ENCODE data around the gene DNAJC6.

DNAJC6 gene

DNA sequence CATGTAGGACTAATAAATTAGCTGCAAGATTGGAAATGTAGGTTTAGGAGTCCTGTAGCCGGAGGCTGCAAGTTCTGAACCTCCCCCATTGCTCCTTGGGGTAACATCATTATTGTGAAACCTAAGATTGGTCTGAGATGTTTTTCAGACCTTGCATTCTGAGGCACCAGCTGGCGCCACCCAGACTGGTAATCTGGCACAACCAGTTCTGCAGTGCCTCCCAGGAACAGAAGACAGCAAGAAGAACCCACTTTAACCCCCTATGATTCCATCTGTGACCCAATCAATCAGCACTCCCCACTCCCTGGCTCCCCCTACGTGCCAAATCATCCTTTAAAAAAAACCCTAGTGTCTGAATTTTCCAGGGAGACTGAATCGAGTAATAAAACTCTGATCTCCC lies 11.6 kb upstream of the DNAJC6 start:
- DNase-seq: no peak

DNA sequence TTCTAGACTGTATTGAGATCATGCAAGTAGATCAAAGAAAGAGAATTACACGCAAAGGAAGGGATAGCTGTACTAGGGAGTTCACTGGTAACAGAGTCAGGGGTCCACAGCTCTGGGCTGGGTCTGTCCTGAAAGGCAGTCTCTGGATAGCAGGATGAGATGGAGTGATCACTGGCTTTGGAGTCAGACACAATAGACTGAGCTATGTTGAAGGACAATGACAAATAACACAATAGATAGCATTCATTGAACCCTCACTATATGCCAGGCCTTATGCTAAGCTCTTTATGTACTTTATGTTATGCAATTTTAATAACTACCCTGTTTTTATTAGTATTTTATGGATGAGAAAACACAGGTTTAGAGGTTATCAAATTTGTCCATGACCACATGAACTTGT lies 10.0 kb upstream of the DNAJC6 start:
- peak; percentile 28 for DNase-seq

DNA sequence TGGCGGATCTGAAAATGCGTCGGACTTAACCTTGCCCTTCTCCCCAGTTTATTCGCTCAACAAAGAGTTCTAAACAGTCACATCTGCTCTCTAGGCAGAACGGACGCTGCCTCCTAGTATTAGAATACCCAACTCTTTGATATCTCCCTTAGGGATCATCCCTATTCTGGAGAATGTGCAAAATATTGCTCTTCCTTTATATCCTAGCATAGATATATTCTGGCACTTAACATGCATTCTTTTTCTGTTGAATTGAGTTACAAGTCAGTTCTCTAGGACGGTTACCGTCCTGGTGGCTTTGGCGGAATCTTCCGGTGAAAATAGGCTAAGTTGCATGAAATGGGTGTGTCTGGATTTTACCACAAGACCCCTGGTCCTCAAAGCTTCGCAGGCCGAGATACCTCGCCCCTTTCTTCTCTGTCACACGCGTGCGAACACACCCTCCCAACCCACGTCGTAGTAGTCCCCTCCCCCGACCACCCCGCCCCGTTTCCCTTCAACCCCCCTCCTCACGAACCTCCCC lies 501 bp upstream of the DNAJC6 start:
- no peak for DNase-seq

DNA sequence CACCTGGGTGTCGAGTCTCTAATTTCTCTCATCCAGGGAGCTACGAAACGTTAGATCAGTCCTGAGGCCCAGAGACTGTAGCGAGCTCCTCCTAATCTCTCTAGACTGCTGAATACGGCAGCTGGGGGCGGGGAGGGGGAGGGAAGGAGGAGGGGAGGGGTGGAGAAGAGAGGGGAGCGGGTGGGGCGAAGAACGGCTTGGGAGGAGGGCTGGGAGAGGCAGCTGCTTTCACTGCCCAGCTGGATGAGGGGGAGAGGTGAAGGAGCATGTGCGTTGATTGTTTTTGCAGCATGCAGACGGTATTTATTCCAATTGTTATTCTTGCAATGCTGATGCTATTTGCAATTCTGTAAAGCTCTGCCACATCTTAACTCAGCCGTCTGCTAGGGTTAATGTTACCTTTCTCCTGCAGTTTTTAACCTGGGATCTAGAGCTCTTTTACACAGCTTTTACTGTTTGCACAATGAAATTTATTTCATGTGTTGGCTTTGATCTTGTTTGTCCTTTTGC lies 790 bp downstream of the DNAJC6 start:
- DNase-seq: peak; percentile 74

DNA sequence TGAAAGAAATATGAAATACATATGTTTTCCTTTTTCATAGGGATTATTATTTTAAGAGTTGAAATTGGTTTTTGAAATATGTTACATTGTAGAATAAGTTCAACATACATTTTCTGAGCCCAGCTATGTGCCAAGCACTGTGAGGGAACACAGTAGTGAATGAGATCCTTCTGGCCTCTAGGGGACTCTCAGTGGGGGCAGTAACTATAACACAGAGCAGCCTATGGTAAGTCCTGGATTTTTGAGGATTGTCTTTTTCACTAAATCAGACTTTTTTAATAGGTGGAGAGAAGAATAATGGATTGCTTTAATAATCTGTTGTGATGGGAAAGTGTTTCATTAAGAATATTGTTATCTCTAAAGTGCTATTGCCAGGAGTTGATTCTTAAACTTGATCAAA lies 2.4 kb downstream of the DNAJC6 start:
- DNase-seq: no peak

DNA sequence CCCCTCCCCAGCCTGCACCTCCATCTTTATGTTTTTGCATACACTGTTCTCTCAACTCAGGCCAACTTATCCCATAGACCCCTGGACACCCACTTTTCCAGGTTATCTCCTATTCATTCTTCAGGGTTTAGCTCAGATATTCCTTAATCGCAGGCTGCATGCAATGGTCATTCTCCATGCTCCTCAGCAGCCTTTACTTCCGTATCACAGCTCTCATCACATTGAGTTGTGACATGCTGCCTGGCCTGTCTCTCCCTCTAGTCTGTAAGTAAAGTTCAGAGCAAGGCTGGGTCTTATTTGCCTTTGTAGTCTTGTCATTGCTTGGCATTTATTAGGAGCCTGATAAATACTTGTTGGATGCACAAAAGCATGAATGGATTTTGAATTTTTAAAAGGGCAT lies 6.9 kb downstream of the DNAJC6 start:
- no peak for DNase-seq

DNA sequence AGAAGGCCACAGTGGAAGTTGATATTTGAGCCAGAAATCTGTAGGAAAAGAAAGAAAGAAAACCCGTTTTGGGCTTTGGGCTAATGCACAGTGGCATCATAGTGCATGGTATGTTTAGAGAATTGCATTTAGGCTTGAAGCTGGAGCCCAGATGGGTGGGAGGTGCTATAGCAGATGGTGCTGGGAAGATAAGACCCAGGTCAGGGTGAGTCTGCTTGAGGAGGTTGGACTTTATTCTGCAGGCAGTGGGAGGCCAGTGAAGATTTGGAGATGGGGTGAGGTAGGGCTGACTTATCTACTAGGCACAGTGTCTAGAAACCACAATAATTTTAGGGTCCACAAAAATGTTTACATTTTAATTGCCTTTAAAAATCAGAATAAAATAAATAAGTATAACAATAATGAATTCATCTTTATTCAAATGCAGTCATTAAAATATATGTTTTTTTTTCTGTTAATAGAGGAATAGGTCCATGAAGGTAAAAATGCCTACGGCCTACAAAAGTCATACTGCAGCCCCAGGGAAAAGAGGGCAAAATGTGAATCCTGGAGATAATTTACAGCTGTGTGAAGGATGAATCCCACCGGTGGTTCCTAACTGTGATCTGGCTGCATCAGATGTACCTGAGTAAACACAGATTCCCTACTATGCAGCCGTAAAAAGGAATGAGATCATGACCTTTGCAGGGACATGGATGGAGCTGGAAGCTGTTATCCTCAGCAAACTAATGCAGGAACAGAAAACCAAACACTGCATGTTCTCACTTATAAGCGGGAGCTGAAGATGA lies 8.7 kb downstream of the DNAJC6 start:
- no peak for DNase-seq

DNA sequence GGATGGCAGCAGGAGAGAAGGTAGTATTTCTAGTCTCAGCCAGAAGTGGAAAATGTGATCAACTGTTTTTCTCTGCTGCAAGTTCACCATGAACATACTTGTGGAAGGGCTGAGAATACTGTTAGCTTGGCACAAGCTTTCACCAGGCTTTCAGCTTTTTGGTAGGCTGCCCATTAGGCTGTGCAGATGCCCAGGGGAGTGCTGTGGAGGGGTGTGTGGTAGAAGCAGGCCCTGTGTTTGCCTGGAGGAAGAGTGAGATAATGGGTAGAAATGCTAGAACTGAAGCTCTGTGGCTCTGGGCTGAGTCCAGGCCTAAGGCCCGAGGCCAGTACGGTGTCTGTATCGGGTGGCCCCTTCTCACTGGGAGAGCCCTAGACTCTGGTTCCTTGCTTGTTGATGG lies 9.8 kb downstream of the DNAJC6 start:
- DNase-seq: peak; percentile 63

DNA sequence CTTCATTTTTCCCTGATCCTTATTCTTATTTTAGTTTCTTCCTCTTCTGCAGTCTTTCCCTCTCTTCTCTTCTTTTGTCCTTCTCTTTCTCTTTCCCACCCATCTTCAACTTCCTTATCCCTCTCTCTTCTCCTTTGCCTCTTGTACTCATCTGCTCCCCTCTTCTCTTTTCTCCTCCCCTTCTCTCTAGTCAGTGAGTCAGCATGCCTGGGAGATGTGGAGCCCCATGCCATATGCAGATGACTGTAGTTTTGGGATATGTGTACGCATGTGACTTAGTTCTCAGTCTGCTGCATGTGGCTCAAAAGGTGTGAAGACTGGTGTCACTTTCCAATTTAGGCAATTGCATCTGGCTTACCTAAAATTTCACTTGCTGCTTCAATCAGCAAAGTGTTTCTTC lies 10.4 kb downstream of the DNAJC6 start:
- DNase-seq: no peak

DNA sequence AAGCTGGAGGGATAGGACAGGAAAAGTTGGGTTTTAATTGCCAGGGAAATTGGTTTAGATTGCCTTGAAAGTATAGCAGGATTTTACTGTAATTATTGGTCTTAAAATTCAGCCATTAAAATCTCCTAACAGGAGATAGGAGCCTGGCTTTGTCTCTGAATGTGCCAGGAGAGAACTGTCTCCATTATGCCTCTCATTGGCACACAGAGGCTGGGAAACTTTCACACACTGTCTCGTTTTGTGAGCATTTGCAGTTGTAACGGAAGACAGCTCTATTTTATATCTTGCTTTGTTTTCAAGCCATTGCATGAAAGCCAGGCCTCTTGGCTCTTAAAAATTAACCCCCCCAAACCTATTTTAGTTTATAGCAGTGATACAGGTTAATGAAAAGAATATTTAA lies 12.5 kb downstream of the DNAJC6 start:
- peak; percentile 67 for DNase-seq

DNA sequence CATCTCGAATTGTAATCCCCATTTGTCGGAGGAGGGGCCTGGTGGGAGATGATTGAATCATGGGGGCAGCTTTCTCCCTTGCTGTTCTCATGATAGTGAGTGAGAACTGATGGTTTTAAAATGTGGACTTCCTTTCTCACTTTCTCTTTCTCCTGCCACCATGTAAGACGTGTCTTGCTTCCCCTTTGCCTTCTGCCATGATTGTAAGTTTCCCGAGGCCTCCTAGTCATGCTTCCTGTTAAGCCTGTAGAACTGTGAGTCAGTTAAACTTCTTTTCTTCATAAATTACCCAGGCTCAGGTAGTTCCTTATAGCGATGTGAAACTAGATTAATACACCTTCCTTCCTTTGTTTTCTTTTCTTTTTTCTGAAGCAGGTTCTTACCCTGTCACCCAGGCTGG lies 13.9 kb downstream of the DNAJC6 start:
- no peak for DNase-seq

DNA sequence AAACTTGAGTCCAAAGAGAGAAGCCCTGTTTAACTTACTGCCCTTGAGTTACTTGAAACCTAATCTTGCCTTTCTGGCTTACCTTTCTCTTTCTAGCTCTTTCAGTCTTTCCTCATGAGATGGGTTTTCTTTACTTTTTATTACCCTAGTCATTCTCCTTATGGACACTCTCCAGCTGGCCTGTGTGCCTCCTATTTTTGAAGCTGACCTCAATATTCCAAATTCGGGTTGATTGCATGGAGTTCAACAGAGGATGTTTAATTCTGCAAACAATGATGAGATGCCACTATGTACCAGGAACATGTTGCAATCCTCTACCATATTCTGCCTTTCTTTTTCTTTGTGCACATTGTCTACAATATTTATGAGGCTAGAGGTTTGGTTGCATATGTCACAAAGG lies 20.7 kb downstream of the DNAJC6 start:
- no peak for DNase-seq

DNA sequence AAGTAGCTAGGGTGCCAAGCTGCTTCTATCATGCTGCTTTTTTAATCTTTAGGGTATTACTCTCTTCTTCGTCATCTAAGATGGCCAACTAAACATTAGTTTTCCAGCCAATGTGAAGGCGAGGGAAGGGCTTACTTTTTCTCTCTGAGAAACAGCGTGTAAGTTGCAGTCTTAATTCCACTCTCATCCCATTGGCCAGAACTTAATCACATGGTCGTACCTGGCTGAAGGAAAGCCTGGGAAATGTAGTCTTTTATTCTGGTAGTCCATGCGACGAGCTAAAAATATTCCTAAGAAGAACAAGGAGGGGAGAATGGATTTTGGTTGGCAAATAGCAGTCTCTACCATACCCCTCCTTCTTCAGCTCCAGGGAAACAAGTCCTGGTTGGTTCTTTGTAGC lies 21.5 kb downstream of the DNAJC6 start:
- no peak for DNase-seq

DNA sequence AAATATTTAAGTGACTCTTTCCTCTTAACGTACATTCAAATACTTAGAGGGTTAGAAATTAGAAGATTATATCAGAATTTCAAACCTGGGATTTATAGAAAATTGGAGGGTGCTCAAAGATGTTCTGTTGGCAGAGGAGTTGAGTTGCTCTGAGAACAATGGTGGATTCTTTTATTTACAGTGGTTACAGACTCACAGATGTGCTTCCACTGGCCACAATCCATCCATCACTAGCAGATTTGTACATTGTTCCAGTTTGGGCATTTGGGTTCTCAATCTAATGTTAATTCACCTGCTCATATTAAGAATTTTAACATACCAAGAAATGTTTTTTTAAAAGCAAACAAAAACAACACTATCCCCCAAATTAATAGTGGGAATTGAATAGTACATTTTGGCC lies 23.5 kb downstream of the DNAJC6 start:
- peak; percentile 64 for DNase-seq

DNA sequence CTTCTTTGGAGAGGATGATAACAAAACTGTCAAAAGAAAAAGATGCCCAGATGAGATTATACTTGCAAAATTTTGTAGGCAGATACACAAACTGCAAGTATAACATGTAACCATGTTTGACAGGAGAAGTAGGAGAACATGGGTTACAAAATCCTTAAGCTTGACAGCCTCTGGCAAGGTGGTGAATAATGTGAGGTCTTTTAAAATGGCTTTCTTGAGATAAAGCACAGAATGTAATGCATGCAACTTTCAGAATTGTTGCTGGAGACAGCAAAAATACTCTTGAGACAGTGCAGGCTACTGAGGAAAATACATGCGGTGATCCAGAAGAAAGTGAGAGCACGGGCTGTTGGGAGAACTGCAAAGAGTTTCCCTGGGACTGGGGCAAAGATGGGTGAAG lies 24.7 kb downstream of the DNAJC6 start:
- DNase-seq: no peak

DNA sequence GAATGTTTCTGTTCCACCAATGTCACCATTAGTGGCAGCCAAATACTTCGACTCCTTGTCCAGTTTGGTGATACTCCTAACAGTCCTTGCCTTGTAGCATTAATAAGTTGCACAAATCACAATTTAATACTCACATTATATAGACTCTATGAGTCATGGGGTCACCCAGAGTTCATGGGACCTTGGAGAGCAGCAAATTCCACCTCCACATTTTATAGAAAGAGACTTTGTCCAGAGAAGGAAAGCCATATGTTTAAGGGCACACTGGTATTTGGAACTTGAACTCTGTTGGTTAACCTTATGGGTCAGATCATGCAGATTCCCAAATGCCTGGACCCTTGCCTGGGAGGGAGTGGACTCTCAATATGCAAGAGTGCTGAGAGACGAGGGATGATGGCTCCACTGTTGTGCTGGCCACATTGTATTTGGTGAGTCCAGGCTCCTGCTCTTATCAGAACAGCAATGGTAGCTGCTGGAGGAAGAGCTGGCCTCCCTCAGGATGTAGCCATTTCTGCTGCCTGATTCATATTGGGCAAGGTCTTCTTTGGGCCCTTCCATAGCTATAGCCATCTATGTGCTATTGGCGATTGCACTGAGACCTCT lies 30.6 kb downstream of the DNAJC6 start:
- DNase-seq: no peak

DNA sequence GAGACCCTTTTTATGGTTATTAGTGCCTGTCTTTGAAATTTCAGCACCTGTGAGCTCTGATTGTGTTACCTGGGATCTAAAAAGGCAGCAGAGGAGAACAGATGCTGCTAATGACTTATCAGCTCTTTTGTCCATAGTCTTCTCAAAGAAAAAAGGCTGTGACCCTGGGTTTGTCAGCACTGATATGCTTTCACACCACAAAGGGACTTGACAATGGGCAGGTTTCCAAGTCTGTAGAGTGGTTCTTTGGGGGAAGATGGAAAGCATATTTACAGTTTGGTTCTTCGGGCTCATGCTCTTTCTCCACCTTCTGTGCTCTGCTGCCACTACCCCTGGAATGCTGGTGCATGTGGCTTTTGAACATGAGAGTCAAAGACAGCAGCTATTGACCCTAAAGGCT lies 32.0 kb downstream of the DNAJC6 start:
- DNase-seq: no peak

DNA sequence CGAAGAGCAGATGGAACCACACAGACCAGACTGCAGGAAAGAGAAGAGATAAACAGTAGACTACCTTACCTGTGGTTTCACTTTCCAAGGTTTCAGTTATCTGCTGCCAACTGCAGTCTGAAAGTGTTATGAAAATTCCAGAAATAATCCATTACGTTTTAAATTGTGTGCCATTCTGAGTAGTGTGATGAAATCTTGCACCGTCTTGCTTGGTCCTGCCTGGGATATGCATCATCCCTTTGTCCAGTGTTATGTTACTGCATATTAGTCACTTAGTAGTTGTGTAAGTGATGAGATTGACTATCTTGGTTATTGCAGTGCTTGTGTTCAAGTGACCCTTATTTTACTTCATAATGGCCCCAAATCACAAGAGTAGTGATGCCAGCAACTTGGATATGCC lies 33.9 kb downstream of the DNAJC6 start:
- no peak for DNase-seq

DNA sequence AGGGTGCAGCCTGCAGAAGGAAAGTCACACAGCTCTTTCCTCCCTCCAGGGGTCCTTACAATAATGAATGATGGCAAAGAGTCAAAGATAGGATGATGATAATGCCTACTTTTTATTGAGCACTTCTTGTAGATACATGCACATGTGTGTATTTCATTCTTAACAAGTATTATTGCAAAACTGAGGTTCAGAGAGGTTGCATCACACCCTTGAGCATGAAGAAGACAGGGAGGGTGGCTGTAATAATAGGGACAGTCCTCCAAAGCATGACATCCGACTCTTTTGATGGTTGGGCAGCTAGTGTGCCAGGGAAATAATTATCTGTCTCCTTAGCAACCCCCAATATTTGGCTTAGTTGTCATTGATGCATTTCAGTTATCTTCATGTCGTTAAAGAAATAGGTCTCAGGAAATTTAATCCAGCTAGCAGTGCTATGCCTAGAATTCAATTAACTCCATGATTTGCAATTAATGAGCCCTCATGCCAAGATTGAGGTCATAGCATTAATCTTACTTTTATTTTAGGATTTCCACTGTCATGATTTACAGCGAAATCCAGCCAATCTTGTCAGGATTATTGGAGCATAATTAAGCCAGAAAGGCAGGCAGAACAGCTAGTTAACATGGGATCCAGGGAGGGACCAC lies 35.0 kb downstream of the DNAJC6 start:
- DNase-seq: no peak

DNA sequence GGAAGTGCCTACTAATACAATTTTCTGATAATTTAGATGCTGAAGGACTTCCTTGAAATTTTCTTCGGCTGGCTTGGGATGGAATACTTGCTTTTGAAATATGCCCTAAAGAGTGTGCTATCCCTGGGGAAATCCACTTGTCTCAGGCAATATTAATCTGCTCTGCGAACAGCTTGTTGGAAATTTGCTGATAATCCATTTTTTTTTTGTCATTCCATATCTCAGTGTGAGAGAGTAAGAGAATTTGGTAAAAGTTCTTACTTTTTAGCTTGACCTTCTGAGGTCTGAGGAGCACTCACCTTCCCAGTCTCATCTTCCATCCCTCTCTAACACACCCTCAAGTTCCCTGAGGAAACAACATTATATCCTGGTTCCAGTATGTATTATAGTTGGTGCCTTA lies 36.8 kb downstream of the DNAJC6 start:
- no peak for DNase-seq

DNA sequence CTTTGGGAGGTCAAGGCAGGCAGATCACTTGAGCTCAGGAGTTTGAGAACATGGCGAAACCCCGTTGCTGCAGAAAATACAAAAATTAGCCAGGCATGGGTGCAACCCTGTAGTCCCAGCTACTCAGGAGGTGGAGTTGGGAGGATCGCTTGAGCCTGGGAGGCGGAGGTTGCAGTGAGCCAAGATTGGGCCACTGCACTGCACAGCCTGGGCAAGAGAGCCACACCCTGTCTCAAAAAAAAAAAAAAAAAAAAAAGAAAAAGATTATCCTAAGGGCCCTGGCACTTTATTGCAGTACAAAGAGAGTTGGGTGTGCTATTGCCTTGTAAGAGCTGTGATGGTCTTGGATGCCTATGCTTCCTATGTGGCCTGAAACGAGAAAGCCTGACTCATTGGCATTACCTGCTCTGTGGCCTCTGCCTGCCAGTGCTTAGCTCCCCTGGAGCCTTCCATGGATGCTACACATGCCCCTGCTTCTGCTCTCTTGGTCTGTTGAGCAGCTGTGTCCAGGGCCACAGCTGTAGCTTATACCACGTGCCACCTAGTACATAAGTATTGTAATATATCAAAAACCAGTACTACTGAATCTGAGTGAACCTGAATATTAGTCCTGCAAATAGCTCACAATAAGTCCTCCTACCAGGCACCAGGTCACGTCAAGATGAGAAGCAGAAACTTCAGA lies 45.8 kb downstream of the DNAJC6 start:
- no peak for DNase-seq

DNA sequence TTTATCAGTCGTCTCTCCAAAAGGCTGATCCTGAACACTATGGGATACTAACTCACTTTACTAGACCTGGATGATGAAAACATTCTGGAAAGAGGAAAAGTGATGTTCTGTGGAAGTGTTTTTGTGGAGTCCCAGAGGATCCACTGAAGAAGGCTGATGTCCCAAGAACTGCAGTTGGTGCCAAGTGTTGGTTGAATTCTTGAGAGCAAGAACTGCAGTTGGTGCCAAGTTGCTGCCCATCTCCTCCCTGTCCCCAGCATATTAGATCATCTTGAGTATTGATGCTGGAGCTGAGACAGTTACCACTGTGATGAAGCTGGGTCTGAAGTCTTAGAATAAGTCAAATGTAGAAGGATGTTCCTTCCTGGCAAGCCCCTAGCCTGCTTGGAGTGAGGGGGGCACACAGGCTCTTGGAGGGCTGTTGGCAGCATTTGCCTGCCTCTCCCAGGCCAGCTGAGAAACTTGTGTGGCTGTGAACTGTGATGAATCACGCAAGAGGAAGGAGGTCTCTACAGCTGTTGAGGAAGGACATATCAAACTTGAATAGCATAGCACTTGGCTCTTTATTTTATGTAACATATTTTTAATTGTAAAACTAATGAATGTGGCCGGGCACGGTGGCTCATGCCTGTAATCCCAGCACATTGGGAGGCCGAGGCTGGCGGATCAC lies 48.1 kb downstream of the DNAJC6 start:
- no peak for DNase-seq

DNA sequence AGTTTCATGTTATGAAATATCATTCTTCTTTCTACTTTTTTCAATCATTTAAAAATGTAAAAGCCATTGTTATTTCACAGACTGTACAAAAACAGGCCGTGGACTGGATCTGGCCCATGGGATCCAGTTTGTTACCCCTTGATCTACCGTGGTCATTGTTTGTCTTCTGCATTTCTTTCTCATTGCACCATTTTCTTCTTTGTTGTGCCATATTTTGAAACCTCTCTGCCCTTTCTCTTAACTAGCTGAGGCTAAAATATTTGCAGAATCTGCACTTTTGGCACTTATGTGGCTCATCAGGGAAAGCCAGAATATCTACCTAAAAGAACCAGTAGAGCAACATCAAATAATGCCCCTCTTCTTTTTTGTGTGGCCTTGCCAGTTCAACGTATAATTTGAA lies 50.5 kb downstream of the DNAJC6 start:
- DNase-seq: no peak

All from midbrain (tissue), 1 donor.